GM10266 (cell line): Measurements from ENCODE around the gene PEX26.

Experiments
- DNase-seq: peaks from one replicate; pipeline ENCODE4 v3.0.0; 2012; ENCODE audit errors: extremely low spot score
- TF ChIP-seq, protein P1 (sequence below): IDR thresholded peaks from 2 replicates; pipeline ENCODE4 v1.5.1; 2012; ENCODE audit warnings: mild to moderate bottlenecking, low read depth; ENCODE audit not compliant: control insufficient read depth, insufficient read depth; ENCODE audit errors: missing control alignments

Gene PEX26

DNA sequence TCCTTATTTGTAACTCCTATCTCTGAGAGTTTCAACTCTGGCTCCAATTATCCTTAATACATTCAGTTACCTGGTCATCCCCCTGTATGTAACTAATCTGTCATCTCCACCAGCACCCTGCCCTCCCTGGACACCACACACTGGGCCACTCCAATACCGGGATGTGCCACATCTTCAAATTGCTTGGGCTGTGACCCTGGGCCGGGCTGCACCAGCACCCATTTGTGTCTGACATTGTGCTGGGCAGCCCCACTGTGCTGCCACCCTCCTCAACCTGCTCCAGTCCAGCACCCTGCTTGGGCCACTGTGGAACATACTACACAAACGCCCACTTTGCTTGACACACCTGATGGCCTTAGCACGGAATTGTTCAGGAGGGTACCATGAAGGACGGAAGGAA, 70.0 kb downstream of the PEX26 start:
- TF ChIP-seq, protein P1, sequence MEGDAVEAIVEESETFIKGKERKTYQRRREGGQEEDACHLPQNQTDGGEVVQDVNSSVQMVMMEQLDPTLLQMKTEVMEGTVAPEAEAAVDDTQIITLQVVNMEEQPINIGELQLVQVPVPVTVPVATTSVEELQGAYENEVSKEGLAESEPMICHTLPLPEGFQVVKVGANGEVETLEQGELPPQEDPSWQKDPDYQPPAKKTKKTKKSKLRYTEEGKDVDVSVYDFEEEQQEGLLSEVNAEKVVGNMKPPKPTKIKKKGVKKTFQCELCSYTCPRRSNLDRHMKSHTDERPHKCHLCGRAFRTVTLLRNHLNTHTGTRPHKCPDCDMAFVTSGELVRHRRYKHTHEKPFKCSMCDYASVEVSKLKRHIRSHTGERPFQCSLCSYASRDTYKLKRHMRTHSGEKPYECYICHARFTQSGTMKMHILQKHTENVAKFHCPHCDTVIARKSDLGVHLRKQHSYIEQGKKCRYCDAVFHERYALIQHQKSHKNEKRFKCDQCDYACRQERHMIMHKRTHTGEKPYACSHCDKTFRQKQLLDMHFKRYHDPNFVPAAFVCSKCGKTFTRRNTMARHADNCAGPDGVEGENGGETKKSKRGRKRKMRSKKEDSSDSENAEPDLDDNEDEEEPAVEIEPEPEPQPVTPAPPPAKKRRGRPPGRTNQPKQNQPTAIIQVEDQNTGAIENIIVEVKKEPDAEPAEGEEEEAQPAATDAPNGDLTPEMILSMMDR, result no peak
- DNase-seq, result no peak

DNA sequence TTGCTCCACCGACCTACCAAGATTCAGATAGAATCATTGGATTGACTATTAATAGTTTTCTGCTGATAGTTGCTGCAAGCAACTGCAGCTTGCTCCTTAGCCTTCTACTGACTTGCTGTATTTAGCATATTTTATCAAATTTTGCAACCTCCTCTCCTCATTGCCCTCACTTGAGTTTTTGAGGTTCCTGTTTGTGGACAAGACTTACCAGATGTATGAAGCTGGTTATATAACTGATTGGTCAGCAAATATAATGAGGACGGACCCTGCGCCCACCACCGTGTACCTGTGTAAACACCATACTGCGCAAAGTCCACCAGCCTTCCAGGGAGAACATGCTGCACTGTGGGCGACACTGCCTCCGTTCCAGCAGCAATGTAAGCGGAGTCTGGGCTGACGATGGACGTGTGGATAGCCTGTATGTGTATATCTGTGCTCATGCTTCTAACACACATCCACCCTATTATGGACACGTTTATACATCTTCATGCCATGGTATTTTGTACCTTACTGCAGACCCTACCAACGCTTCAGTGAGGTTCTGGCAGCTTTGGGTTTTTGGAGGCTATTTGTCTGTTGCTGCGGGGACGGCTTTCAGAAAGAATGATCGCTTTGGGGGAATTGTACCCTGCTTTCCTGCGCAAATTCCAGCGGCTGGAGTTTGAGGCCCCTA, 70.6 kb downstream of the PEX26 start:
- TF ChIP-seq, protein P1, result no peak
- DNase-seq, result no peak

DNA sequence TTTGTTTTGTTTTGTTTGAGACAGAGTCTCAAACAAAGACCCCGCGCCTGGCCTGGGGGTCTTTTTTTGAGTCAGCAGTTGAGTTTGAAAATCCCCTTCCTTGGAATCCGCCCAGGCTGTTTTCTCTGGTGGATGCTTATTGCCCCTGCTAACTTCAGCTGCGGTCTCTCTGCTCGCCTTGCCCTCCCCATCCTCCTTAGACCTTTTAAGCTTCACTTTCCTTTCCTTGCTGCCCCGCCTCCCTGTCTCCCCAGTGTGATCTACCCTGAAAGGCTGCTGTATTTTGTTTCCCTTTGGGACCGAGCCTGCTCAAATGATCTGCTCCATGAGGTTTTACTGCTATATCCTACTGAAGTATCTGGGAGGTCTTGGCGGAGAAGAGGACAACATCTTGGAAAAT, 74.7 kb downstream of the PEX26 start:
- TF ChIP-seq, protein P1, result no peak
- DNase-seq, result peak; percentile 81

DNA sequence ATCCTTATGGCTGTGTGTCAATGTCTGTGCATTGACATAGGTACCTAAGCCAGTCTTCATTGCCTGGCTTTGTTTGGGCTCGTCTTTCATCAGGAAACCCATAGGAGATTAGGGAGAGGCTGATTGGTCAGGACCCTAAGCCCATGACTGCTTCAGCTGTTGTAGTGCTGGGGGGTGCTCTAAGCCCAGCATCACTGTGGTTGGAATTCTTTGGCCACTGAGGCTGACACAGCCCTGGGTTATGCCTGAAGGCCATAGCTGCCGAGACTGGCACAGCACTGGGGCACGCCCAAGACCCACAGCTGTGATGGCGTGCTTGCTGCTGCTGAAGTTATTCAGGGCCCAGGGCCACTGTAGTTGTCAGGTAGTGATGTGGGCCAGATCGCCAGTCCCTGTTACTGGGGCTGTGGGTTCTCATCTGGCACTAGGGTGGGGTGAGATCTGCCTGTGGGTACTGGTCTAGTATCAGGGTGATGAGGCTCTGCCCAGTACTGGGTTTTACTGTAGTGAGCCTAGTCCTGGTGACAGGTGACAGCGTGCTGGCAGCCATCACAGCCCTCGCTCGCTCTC, 77.1 kb downstream of the PEX26 start:
- TF ChIP-seq, protein P1, result no peak
- no peak for DNase-seq
